GM23338 (cell line): ENCODE data around the gene PPP2R2D. TPM values are rescaled to one million over a fixed set of nuclear protein-coding genes. Genes with fewer than 3 reads are reported as not detected.

Experiments used
- ATAC-seq: fragments of 200-7000 bp; cut with Tn5 transposase; 3 replicates; pipeline ENCODE4 v1.9.1; 2020
- DNase-seq: peaks from one replicate; pipeline ENCODE4 v3.0.0-alpha.2; 2015; ENCODE audit warnings: low spot score
- H2AFZ ChIP-seq: fragments of 200-600 bp; sonication (generic); 2 replicates; pipeline ENCODE4 v1.8.0; 2016; ENCODE audit warnings: antibody characterized with exemption, mild to moderate bottlenecking, moderate library complexity
- H3F3A ChIP-seq: fragments of 200-600 bp; sonication (generic); replicated peaks from 2 replicates; pipeline ENCODE4 v1.8.0; 2017; ENCODE audit warnings: antibody characterized with exemption, mixed run types, low read depth
- H3K27ac ChIP-seq: fragments of 200-600 bp; sonication (generic); 2 replicates; pipeline ENCODE4 v1.6.1; 2016; ENCODE audit warnings: low read depth
- H3K27me3 ChIP-seq: fragments of 200-600 bp; sonication (generic); 2 replicates; pipeline ENCODE4 v1.8.0; 2016; ENCODE audit warnings: mild to moderate bottlenecking, mixed run types, moderate library complexity; ENCODE audit not compliant: insufficient read depth
- H3K36me3 ChIP-seq: fragments of 200-600 bp; sonication (generic); 2 replicates; pipeline ENCODE4 v1.8.0; 2016; ENCODE audit warnings: mild to moderate bottlenecking; ENCODE audit not compliant: insufficient read depth
- H3K4me1 ChIP-seq: fragments of 200-600 bp; sonication (generic); 2 replicates; pipeline ENCODE4 v1.8.0; 2016; ENCODE audit warnings: mild to moderate bottlenecking, moderate library complexity; ENCODE audit not compliant: insufficient read depth
- H3K4me2 ChIP-seq: fragments of 200-600 bp; sonication (generic); 2 replicates; pipeline ENCODE4 v1.7.1; 2017; ENCODE audit warnings: mixed run types
- H3K4me3 ChIP-seq: fragments of 200-600 bp; sonication (generic); 2 replicates; pipeline ENCODE4 v1.6.1; 2016; ENCODE audit warnings: mixed run types
- H3K79me2 ChIP-seq: fragments of 200-600 bp; sonication (generic); replicated peaks from 2 replicates; pipeline ENCODE4 v1.8.0; 2017; ENCODE audit warnings: mild to moderate bottlenecking; ENCODE audit not compliant: insufficient read depth
- H3K9me2 ChIP-seq: fragments of 200-600 bp; sonication (generic); 2 replicates; pipeline ENCODE4 v1.8.0; 2017; ENCODE audit not compliant: insufficient read depth
- H4K20me1 ChIP-seq: fragments of 200-600 bp; sonication (generic); replicated peaks from 2 replicates; pipeline ENCODE4 v1.8.0; 2017; ENCODE audit warnings: mild to moderate bottlenecking; ENCODE audit not compliant: insufficient read depth
- H3K27ac Mint-ChIP-seq: 2 replicates; pipeline ENCODE4 v1.8.0; 2020; ENCODE audit warnings: inconsistent platforms, mild to moderate bottlenecking, moderate library complexity, mixed read lengths
- H3K27me3 Mint-ChIP-seq: 3 replicates; pipeline ENCODE4 v1.8.0; 2022; ENCODE audit warnings: low read depth, mild to moderate bottlenecking, moderate library complexity, mixed read lengths, inconsistent platforms; ENCODE audit not compliant: insufficient read depth, poor library complexity
- H3K36me3 Mint-ChIP-seq: 3 replicates; pipeline ENCODE4 v1.8.0; 2021; ENCODE audit warnings: low read depth, mild to moderate bottlenecking, inconsistent platforms, moderate library complexity, mixed read lengths
- H3K4me1 Mint-ChIP-seq: 3 replicates; pipeline ENCODE4 v1.8.0; 2020; ENCODE audit warnings: mild to moderate bottlenecking, inconsistent platforms, mixed read lengths
- H3K4me3 Mint-ChIP-seq: 3 replicates; pipeline ENCODE4 v1.8.0; 2021; ENCODE audit warnings: moderate library complexity, mild to moderate bottlenecking, inconsistent platforms, mixed read lengths
- H3K9me3 Mint-ChIP-seq: 3 replicates; pipeline ENCODE4 v1.8.0; 2020; ENCODE audit warnings: moderate library complexity, mild to moderate bottlenecking, inconsistent platforms, mixed read lengths
- CREB1 ChIP-seq: fragments of 250-450 bp; sonication (Bioruptor Pico); IDR thresholded peaks from 2 replicates; pipeline ENCODE4 v1.5.0; 2020; ENCODE audit warnings: low read depth, mild to moderate bottlenecking, moderate library complexity
- EZH2phosphoT487 ChIP-seq: fragments of 200-600 bp; sonication (generic); IDR thresholded peaks from one replicate; pipeline ENCODE4 v1.8.1; 2018; ENCODE audit warnings: antibody characterized with exemption; ENCODE audit not compliant: unreplicated experiment
- JUNB ChIP-seq: IDR thresholded peaks from one replicate; pipeline ENCODE4 v1.6.1; 2016; ENCODE audit warnings: antibody characterized with exemption; ENCODE audit not compliant: unreplicated experiment
- NANOG ChIP-seq: IDR thresholded peaks from 2 replicates; pipeline ENCODE4 v1.6.1; 2016; ENCODE audit warnings: antibody characterized with exemption, borderline replicate concordance
- POLR2AphosphoS5 ChIP-seq: IDR thresholded peaks from 2 replicates; pipeline ENCODE4 v1.6.1; 2016; ENCODE audit warnings: antibody characterized with exemption, low read depth
- STAT1 ChIP-seq: IDR thresholded peaks from one replicate; pipeline ENCODE4 v1.6.1; 2016; ENCODE audit warnings: antibody characterized with exemption; ENCODE audit not compliant: unreplicated experiment
- ZNF114 ChIP-seq: fragments of 250-450 bp; sonication (Bioruptor Pico); IDR thresholded peaks from 2 replicates; pipeline ENCODE4 v1.5.0; 2020; ENCODE audit warnings: mild to moderate bottlenecking, moderate library complexity
- ZNF331 ChIP-seq: fragments of 250-450 bp; sonication (Bioruptor Pico); IDR thresholded peaks from 2 replicates; pipeline ENCODE4 v1.5.0; 2020; ENCODE audit warnings: low read depth, mild to moderate bottlenecking, moderate library complexity
- ZNF462 ChIP-seq: fragments of 250-450 bp; sonication (Bioruptor Pico); IDR thresholded peaks from 2 replicates; pipeline ENCODE4 v1.5.0; 2020; ENCODE audit warnings: mild to moderate bottlenecking, moderate library complexity
- polyA plus RNA-seq: library from polyadenylated mRNA; unstranded; fragments of >200 nt; fragmentation: Nextera tagmentation; extraction: Ambion mirVana; gene quantifications from 2 replicates; pipeline ENCODE4 v1.2.1, GENCODE V29; 2016
- total RNA-seq: library from RNA; depleted of rRNA; stranded (reverse); fragments of >200 nt; shearing (Covaris generic); gene quantifications from 2 replicates; pipeline ENCODE4 v1.2.3, GENCODE V29; 2014
- TF ChIP-seq, protein P1 (sequence below): IDR thresholded peaks from 2 replicates; pipeline ENCODE4 v1.6.1; 2016; ENCODE audit warnings: antibody characterized with exemption

Gene PPP2R2D
- total and polyA plus RNA-seq, 2 experiments from 2014 or later: 28.8 to 33.7 TPM

- TF ChIP-seq ZNF462 (no peak), EZH2phosphoT487 (no peak), CREB1 (CRISPR knock-in tag) (no peak), JUNB (no peak), STAT1 (no peak), NANOG (no peak), ZNF114 (CRISPR knock-in tag) (no peak), POLR2AphosphoS5 (no peak), ZNF331 (CRISPR knock-in tag) (no peak)
These were observed 68.1 kb downstream of the PPP2R2D start (continued) for GRCh38 chr10:131968949-131969348.

DNA sequence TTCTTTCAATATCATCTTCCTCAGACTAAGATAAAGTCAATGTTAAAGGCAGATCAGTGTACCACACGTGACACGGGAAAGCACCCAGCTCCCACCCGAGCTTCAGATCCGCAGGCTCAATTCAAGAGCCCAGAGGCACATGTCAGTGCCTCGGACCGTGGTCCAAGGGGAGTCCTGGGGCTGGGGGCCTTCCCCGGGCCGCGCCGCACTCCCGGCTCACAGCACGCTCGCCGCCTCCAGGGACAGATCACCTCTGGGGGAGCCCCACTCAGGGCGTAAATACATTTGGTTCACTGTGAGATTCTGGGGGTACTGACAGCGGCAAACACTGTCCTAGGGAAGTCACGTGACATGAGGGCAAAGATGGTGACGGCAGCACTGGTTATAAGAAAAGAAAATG is 70.1 kb downstream of the PPP2R2D start:
- Mint-ChIP-seq H3K4me3 (no peak overlapping the region), H3K27ac (0 out of 2 replicates have a peak overlapping the region, but pooled peaks have one; percentile 25), H3K36me3 (peaks cover 39% of the 10 kb centered on the region), H3K4me1 (peaks cover 5% of the 10 kb centered on the region; the same call in 1 of the 3 replicates), H3K27me3 (peaks cover 5% of the 10 kb centered on the region), H3K9me3 (no peaks in the 10 kb centered on the region; the same call in 2 of the 3 replicates)
- no peaks in the 10 kb centered on the region for H3K9me2 ChIP-seq
- peaks cover 26% of the 10 kb centered on the region for H3K79me2 ChIP-seq
- H3K4me2 ChIP-seq: no peak overlapping the region
- no peak for ATAC-seq
- no peaks in the 10 kb centered on the region for H3F3A ChIP-seq
- H3K36me3 ChIP-seq: peaks cover 9% of the 10 kb centered on the region; the same call in 1 of the 2 replicates
- no peak overlapping the region for H2AFZ ChIP-seq
- H3K27ac ChIP-seq: no peak overlapping the region
- no peaks in the 10 kb centered on the region for H3K27me3 ChIP-seq
- H3K4me3 ChIP-seq: no peak overlapping the region
- no peak for DNase-seq
- H4K20me1 ChIP-seq: peaks cover 14% of the 10 kb centered on the region
- H3K4me1 ChIP-seq: no peaks in the 10 kb centered on the region
- TF ChIP-seq JUNB (no peak), NANOG (no peak), ZNF331 (CRISPR knock-in tag) (no peak), EZH2phosphoT487 (no peak), POLR2AphosphoS5 (no peak)
- TF ChIP-seq, protein P1, sequence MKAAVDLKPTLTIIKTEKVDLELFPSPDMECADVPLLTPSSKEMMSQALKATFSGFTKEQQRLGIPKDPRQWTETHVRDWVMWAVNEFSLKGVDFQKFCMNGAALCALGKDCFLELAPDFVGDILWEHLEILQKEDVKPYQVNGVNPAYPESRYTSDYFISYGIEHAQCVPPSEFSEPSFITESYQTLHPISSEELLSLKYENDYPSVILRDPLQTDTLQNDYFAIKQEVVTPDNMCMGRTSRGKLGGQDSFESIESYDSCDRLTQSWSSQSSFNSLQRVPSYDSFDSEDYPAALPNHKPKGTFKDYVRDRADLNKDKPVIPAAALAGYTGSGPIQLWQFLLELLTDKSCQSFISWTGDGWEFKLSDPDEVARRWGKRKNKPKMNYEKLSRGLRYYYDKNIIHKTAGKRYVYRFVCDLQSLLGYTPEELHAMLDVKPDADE: no peak
